ENCODE data around the gene LANCL3.

Gene LANCL3

DNA sequence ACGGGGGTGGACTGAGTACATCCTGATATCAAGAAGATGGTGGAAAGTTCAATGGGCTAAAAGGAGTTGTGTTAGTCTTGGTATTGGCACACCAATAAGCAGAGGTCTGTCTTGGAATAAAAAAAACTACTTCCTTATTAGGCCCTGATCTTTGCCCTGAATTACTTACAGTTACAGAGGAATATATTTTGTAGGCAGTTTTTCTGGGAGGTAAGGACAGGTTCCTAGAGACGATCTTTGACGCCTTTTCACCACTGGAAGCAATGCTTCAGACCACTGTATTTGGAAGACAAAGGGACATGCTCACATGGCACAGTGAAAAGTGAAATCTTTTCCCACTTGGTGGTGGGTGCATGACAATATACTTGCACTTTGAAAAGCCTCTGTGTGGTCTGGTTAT is 113.5 kb downstream of the LANCL3 start:
- no peak for FAIRE-seq

GRCh38 chrX:37685381-37686359 is 114.2 kb downstream of the LANCL3 start, which contains the start of gene XK:
Gene XK, plus strand, starts transcription at chrX:37685791. Its CDS starts 171 bp downstream, at chrX:37685962.
- no peak for FAIRE-seq

DNA sequence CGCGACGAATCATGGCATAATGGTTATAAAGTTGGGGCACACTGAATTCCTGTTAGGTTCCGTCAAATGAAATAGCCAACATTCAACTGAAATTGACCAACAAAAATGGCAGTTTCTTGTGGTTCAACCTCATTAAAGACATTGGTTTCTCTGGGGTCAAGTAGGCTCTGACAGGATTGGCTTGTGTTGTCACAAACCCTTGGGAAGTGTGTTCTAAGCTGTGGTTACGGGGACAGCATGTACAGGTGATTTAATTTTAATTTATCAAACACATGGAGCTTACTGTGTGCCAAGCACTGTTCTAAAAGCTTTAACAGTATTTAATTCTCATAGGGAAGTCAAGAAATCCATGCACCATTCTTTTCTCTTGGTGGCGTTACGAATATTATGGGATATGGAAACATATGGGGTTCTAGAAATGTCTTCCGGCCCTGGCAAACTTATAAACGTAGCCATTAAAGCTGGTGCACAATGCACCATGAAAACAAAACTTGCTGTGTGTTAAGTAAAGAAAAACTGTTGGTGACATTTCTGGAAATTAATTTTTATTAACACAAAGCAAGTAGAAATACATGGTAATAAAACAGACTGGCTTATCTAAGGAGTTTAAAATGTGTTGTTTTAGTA is 115.0 kb downstream of the LANCL3 start:
- no peak for FAIRE-seq

- FAIRE-seq = no peak
These were observed 115.5 kb downstream of the LANCL3 start for GRCh38 chrX:37686996-37687395.

DNA sequence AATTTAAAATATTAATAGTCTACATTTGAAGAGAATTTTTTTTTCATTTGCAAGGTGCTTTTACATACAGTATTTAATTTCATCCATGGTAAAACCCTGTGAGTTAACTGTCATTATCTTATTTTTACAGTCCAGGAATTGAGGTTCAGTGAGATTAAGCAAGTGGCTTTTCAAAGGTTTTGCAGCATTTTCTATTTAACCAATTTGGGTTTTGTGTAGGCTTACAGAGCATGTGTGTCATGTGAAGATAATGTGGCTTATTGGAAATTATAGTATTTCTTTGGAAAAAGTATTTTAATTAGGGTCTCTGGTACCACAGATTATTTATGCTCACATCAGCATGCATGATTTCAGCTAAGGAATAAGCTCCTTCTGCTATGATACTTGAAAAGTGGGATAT is 118.7 kb downstream of the LANCL3 start:
- no peak for FAIRE-seq

DNA sequence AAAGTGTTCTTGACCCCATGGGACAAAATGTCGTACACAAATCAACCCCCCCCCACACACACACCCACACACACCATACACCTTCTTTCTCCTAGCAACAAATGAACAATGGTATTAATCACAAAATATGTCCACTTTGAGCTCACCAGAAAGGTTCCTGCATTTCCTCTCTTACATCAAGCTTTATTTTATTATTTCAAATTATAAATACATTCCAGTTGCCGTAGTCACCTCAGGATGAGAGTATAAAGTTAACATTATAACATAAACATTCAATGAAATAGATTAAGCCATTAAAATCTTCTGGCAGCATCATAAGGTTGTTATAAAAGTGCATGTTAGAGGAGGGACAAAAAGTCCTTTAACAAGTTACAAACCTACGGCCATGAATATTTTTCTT is 121.5 kb downstream of the LANCL3 start:
- FAIRE-seq = no peak

DNA sequence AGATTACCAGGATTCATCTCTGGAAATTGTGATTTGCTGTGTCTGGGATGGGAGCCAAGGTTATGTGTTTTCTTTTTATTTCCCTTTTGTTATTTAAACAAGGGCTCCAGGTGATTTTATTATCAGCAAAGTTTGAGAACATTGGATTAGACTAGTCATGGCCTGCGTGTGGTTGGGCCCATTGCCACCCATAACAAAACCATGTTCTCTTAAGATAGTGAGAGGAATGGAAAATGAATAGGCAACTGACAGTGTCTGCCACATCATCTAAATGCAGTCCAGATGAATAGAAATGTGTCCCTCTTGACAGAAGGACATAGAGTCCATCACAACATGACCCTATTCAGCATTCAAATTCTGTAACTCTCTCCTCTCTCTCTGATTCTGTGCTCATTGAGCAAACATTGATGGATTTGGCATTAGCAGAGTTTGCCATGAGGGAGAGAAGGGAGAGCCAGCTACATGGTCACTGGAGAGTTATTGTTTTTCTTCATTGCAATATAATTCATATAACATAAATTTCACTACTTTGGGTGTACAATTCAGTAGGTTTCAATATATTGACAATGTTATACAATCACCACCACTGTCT is 125.8 kb downstream of the LANCL3 start:
- FAIRE-seq = no peak

- no peak for FAIRE-seq
These were observed 130.1 kb downstream of the LANCL3 start for GRCh38 chrX:37701588-37701987.

- no peak for FAIRE-seq
These were observed 140.5 kb downstream of the LANCL3 start for GRCh38 chrX:37711991-37712390.

DNA sequence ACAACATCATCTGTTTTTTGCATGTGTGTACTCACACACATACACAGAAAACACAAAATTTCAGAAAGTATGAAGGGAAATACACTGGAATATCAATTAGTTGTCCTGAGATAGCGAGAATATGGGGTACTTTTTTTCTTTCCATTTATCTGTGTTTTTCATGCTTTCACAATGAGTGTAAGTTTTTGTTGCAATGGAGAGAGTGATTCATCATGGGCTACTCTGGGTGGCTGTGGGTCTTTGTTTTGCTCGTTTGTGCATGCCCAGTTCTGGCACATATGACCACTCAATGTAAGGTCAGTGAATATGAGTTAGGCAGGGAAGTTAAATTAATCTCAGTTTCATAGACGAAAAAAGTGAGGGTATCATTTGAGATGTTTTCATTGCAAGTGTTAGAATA is 141.0 kb downstream of the LANCL3 start:
- no peak for FAIRE-seq

DNA sequence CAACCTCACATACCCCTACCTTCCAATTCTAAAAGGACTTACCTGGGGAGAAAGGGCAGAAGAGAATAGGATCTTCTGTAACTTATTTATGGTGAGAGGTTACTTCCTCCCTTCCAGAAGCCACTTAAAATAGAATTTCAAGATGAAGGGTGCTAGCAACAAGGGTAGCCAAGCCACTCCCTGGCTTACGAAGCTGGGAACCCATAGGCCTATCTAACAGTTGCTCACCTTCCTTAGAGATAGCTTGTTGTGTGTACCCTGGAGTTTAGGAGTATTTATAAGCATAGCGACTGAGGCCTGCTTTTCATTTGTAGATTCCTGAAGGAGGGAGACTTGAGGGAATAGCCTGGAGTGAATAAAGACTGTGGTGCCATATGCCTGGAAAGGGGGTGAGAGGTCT is 143.0 kb downstream of the LANCL3 start:
- FAIRE-seq = no peak

GRCh38 chrX:37716602-37717001 is 145.1 kb downstream of the LANCL3 start:
- no peak for FAIRE-seq

GRCh38 chrX:37717708-37718107 is 146.2 kb downstream of the LANCL3 start:
- FAIRE-seq = no peak

GRCh38 chrX:37722595-37722994 is 151.1 kb downstream of the LANCL3 start:
- no peak for FAIRE-seq

DNA sequence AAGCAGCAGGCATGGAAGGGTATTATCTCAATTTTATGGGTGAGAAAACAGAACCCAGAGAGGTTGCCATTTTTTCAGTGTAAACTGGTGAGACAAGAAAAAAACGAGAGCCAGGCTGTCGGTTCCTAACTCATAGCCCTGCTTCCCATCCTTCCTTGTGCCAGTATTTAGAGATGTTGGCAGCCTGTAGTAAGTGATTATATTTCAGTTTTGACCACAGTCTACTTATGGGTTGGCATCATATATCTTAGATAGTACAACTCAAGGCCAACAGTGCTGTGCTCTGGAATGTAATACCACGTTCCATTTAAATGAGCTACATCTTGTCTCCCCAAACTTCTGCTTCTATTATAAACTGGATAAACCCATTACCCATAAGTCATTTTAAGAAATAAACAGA is 154.9 kb downstream of the LANCL3 start:
- FAIRE-seq = no peak

Measured in A204.1 (cell line).